ENCODE measurements around the gene KLHL7. TPM values are rescaled to one million over a fixed set of nuclear protein-coding genes. Genes with fewer than 3 reads are reported as not detected.

KLHL7 gene
- total RNA-seq, 4 donors from 2014 or later: 20.4 to 36.2 (median 30.8) TPM

DNA sequence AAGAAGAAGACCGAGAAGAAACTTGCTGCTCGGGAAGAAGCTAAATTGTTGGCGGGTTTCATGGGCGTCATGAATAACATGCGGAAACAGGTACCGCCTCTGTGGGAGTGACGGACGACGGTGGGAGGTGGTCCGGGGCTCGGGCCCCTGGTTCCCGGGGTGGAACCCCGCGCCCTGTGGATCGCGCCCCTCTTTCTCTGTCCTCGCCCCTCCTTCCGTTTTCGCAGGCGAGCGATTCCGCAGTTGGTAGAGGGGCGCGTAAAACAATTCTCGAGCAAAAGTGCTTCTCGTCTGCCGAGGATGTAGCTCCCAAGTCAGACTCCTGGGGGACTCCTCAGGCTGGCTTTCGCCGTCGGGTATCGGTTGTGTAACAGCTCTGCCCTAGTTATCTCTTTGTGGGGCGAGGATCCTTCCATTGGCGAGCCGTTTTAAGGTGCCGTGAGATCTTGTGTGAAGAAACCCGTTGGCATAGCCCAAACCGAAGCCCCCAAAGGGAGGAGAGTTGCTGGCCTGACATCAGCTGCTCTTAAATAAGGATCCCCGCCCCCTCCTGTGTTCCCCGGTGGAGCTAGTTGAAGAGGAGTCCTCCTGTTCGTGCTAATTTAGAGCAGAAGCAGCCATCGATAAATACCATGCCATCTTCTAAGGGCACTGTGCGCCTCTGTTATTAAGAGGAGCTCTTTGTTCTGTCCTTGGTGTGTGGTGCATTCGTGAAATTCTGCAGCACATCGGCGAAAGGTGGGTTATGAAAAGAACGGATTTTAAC lies 655 bp downstream of the KLHL7 start:
- under 1% methylated on average over 20 of the region's 46 CpGs for WGBS
- H3K4me1 ChIP-seq: peaks cover 32 to 46% (median 41%) of the 10 kb centered on the region in 4 donors
- H3K9me3 ChIP-seq: peaks cover 0 to 5% (median 0%) of the 10 kb centered on the region in 4 donors
- H3K36me3 ChIP-seq: no peaks in the 10 kb centered on the region
- DNase-seq (ENCODE audit: extremely low spot score): no peak
- TF ChIP-seq, protein P1, sequence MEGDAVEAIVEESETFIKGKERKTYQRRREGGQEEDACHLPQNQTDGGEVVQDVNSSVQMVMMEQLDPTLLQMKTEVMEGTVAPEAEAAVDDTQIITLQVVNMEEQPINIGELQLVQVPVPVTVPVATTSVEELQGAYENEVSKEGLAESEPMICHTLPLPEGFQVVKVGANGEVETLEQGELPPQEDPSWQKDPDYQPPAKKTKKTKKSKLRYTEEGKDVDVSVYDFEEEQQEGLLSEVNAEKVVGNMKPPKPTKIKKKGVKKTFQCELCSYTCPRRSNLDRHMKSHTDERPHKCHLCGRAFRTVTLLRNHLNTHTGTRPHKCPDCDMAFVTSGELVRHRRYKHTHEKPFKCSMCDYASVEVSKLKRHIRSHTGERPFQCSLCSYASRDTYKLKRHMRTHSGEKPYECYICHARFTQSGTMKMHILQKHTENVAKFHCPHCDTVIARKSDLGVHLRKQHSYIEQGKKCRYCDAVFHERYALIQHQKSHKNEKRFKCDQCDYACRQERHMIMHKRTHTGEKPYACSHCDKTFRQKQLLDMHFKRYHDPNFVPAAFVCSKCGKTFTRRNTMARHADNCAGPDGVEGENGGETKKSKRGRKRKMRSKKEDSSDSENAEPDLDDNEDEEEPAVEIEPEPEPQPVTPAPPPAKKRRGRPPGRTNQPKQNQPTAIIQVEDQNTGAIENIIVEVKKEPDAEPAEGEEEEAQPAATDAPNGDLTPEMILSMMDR (IDR thresholded peaks at IDR 0.05): peak in 1 of 3 experiments; percentile 28
- TF ChIP-seq POLR2A (IDR thresholded peaks at IDR 0.05; ENCODE audit: low read depth): no peak
- peak overlapping the region; percentile 82 to 98 (median 92) for H3K4me3 ChIP-seq
- intact Hi-C loops (cut with DNase I): no loop called here
- H3K27me3 ChIP-seq: no peaks in the 10 kb centered on the region
- H3K27ac ChIP-seq (replicated peaks in 1 of 4): peak overlapping the region; percentile 90 to 98 (median 94)

DNA sequence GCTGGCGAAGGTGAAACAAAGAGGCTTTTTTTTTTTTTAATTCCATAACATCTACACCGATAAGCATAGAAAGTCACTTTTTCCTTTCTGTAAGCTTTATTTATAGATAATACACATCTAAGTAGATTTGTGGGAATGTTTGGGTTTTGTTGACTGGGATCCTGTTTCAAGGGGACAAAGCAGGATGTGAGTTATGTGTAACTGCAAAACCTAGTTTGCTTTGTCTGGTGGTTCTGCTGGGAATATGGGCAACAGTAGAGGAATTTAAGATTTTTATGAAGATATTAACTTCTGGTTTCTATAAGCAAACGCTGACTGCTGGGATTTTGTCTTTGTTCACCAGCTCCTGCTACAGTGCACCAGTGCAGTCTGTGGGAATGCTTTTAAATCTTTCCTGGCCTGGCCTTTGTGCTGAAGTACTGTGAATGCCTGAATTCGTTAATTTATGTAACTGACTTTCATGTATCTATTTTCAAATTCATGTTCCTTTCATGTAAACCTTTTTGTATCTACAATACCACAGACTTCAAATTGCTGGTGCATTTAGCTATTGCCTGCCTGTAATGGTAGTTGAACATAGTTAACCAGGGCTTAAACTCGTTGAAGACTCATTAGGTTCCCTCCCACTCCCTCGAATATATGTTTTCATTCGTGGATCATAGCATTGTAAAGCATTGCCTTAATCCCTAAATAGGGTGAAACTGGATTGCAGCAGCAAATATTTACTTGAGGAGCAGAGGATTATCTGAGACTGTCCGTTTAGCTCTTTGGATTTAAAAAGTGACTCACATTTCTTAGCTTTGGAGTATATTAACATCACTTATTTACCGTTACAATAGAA lies 1.5 kb downstream of the KLHL7 start:
- TF ChIP-seq POLR2AphosphoS5 (IDR thresholded peaks at IDR 0.05) (no peak), EP300 (IDR thresholded peaks at IDR 0.05) (no peak), POLR2A (IDR thresholded peaks at IDR 0.05; ENCODE audit: low read depth) (no peak)
- TF ChIP-seq, protein P1 (IDR thresholded peaks at IDR 0.05): no peak
- intact Hi-C loops (cut with DNase I): no loop called here
- 12% methylated on average over 9 of the region's 9 CpGs for WGBS

DNA sequence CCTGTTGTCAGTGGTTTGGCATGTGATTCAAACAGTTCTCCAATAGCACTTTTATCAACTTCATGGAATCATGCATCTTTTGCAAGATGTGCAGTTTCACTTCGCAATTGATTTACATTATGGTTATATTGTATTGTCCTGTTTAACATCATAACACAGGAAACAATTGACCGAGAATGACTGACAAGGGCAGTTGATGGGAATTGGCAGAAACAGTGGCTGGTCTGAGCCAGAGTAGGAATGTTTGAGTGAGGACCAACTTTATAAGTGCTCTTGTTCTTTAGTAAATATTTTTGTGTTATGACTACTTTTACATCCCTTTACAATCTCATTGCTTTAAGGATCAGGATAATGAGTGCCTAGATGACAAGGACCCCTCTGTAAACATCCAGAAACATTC lies 2.2 kb downstream of the KLHL7 start:
- peak overlapping the region in 3 of 4 donors; percentile 86 to 98 (median 97) for H3K4me3 ChIP-seq
- H3K36me3 ChIP-seq: no peaks in the 10 kb centered on the region
- TF ChIP-seq, protein P1 (IDR thresholded peaks at IDR 0.05): no peak
- TF ChIP-seq EP300 (IDR thresholded peaks at IDR 0.05): no peak
- TF ChIP-seq POLR2AphosphoS5 (IDR thresholded peaks at IDR 0.05): no peak
- no peak for TF ChIP-seq POLR2A (IDR thresholded peaks at IDR 0.05; ENCODE audit: low read depth)
- WGBS: 35% methylated on average over 2 of the region's 2 CpGs
- no peaks in the 10 kb centered on the region for H3K9me3 ChIP-seq
- H3K27ac ChIP-seq (replicated peaks in 1 of 4): no peak overlapping the region
- H3K27me3 ChIP-seq: no peaks in the 10 kb centered on the region
- H3K4me1 ChIP-seq: peaks cover 32 to 46% (median 41%) of the 10 kb centered on the region in 4 donors
- no peak for DNase-seq (ENCODE audit: extremely low spot score)
- intact Hi-C loops (cut with DNase I): no loop called here

More for the DNA sequence above, 1.5 kb downstream of the KLHL7 start:
- Histone ChIP-seq H3K4me3 (peak overlapping the region; percentile 82 to 98 (median 92)), H3K9me3 (peaks cover 0 to 4% (median 0%) of the 10 kb centered on the region in 4 donors), H3K27me3 (no peaks in the 10 kb centered on the region), H3K27ac (replicated peaks in 1 of 4) (peak overlapping the region; percentile 90 to 98 (median 94)), H3K4me1 (peaks cover 32 to 46% (median 41%) of the 10 kb centered on the region in 4 donors), H3K36me3 (no peaks in the 10 kb centered on the region)
- DNase-seq (ENCODE audit: extremely low spot score): no peak

DNA sequence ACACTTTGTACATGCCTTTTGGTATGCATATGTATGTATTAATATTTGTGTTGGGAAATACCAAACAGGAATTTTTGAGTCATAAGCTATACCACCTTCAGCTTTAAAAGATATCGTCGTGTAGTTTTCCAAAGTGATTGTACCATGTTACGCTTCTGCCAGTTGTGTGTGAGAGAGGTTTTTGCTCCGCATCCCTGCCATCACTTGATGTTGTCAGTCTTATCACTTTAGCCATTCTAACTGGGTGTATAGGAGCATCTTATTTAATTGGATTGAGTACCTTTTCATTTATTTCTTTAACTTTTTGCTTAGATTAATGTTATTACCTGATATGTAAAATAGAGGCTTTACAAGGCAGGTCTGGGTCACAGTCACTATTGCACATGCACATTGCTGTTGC lies 3.4 kb downstream of the KLHL7 start:
- Histone ChIP-seq H3K9me3 (no peaks in the 10 kb centered on the region), H3K27me3 (no peaks in the 10 kb centered on the region), H3K4me3 (no peak overlapping the region), H3K36me3 (no peaks in the 10 kb centered on the region), H3K27ac (replicated peaks in 1 of 4) (no peak overlapping the region), H3K4me1 (peaks cover 32 to 46% (median 41%) of the 10 kb centered on the region in 4 donors)
- 94% methylated on average over 4 of the region's 4 CpGs for WGBS
- intact Hi-C loops (cut with DNase I): no loop called here
- DNase-seq (ENCODE audit: extremely low spot score): no peak
- no peak for TF ChIP-seq POLR2A (IDR thresholded peaks at IDR 0.05; ENCODE audit: low read depth)
- TF ChIP-seq EP300 (IDR thresholded peaks at IDR 0.05): no peak
- TF ChIP-seq, protein P1 (IDR thresholded peaks at IDR 0.05): no peak
- no peak for TF ChIP-seq POLR2AphosphoS5 (IDR thresholded peaks at IDR 0.05)
